ENCODE measurements around the gene STUM.

Gene STUM

GRCh38 chr1:226640321-226641136, 92.0 kb downstream of the STUM start:
- no peak for DNase-seq

- no peak for DNase-seq
Measured at GRCh38 chr1:226641671-226642231, 93.2 kb downstream of the STUM start.

- DNase-seq, result no peak
Measured at GRCh38 chr1:226642421-226642820, 93.9 kb downstream of the STUM start.

DNA sequence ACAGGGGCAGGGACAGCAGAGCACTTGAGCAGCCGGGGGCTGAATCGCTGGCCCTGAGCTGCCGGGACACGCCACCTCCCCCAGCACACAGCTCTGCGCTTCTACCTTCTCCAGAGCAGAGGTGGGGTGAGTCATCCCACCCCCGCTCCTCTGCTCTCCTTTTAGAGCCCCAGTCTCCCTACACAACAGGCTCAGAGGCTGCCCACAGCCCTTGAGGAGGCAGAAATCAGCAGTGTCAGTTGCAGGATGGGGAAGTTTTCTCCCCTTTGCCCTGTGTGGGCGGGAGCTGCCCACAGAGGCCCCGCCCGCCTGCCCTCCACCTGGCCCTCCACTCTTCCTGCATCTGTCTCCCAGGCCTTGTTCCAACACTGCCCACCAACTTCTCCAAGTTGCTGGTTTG, 94.6 kb downstream of the STUM start:
- peak; percentile 85 to 94 (median 94) for DNase-seq

DNA sequence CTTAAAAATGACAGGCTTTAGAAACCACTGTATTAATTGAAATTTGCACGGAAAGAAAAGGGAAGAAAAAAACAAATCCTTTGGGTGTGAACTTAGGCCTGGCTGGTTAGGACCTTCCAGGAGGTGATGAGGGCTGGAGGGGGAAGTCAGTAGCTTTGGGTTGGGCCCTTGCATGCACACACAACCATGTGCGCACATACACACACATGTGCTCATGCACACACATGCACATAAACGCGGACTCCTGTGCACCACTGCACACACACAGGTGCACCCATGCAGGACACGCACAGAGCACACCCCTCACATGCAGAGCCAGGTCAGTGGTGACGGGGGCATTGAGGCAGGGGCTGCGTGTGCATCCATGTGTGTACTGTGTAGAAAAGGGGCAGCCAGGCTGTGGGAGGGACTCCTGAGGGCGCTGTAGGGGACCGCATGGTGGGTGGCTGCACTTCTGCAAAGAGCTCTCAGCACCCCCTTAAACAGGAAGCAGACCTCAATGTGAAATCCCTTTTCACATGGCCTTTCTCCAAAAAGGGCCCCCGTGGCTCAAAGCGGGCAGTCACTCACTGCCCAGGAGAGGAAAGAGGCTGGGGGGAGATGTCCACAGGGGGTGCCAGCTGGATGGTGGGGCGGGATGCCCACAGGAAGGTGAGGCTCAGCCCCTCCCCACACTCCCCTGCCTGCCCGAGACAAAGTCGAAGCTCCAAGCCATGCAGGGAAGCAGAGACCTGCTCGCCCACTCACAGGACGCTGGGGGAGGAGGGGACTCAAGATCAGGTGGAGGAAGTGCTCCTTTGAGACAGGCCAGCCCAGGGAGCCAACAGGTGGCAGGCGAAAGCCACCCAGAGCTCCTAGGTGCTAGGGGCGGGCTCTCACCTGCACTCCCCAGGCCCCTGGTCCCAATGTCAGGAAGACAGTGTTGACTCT, 95.3 kb downstream of the STUM start:
- DNase-seq, result peak; percentile 80 to 92 (median 88)

DNA sequence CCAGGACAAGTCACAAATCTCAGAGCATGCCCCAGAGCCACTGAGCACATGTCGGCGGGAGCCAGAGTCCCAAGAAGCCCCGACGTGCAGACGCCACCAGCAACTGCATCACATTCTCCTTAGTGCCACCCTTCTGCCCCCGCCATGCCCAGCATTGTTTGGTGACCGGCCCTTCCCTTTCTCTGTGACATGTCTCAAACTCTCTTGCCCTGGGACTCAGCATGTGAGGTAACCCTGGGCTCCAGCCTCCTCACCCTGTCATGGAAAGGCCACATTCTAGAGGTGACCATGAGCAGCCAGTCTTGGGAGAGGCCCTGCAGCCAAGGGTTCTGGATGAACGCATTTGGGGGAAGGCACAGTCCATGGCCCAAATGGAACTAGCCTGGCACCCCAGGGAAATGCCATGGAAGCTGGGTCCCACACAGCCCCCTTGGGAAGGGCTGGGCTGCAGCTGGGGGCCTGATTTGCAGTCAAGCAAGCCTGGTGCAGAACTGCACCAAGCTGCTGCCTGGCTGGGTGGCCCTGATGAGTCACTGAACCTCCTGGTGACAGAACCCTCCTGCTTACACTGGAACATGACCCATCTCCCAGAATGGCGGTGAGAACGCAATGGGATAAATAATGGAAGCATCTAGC, 96.1 kb downstream of the STUM start:
- DNase-seq, result peak in 3 of 4 experiments; percentile 50 to 60 (median 58)

- no peak for DNase-seq
Measured at GRCh38 chr1:226645279-226645976, 96.9 kb downstream of the STUM start.

- DNase-seq, result no peak
Measured at GRCh38 chr1:226646026-226646869, 97.7 kb downstream of the STUM start.

GRCh38 chr1:226646870-226647449, 98.4 kb downstream of the STUM start:
- no peak for DNase-seq

GRCh38 chr1:226647719-226648118, 99.2 kb downstream of the STUM start:
- no peak for DNase-seq

GRCh38 chr1:226648421-226648820, 99.9 kb downstream of the STUM start:
- no peak for DNase-seq

GRCh38 chr1:226649244-226649643, 100.7 kb downstream of the STUM start:
- no peak for DNase-seq

DNA sequence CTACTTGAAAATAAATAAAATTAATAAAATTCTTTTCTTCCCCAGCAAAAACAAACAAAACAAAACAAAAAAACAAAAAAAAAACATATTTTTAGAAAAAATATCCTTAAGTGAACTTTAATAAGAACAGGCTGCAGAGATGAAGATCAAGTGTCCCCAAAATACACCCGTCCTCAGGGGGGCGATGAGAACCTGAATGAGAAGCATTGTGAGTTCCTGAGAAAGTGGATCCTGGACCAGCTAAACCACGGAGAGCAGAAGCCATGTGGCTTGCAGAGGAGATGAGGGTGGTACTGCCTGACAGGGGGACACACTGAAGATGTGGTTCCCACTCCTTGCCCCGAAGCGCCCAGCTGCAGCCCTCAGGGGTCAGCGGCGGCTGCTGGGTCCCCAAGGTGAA, 101.2 kb downstream of the STUM start:
- peak in 3 of 4 experiments; percentile 41 to 50 (median 47) for DNase-seq

DNA sequence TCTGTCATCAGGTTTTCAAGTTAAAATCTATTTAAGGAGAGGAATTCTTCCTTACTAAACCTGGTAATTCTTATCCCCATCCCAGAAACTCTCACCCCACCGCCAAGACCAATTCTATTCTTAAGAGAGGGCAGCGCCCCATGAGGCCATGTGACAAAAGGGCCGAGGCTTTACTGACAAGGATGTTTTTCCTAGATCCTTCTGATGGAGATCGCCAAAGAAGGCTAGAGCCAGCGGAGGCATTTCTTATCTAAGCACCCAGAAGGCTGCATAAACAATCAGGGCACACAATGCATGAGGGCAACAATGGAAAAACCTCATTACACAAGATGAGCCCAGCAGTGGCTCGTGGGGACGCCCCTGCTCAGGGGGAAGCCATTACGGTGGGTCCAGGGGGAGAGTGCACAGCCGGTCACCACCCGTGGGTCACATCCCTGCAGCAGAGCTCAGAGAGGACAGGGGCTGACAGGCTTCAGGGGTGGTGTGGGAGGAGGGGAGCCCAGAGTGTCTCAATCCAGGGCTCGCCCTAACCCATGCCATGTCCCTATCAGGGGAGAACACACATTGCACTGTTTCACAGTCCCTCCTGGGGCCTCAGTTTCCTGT, 101.8 kb downstream of the STUM start:
- DNase-seq, result no peak

DNA sequence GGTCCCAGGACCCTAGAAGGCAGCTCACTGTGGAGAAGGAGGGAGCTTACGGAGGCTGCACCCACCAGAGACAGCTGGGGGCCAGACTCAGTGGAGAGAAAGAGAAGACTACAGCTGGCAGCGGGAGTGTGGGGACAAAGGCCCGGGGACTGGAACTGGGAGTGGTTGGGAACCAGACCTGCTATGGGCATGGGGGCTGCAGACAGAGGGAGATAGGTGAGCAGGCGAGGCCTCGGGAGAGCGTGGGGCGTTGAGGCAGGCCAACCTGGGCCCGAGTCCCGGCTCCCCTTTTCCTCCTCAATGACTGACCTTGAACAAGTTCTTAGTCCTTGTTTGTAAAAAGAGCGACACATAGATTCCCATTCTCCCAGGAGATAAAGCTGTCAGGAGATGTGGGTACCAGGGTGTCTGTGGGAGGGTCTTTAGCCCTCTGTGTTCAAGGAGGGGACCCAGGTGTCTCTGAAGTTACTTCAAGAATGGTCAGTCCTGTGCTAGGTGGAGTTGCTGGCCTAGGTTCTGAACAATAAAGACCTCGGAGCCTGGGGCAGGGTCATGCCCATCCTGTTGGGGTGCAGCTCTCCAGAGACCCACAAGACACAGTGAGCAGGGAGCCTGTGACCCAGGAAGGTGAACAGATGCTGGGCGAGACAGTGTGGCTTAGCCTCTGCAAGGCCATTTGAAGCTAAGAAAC, 102.6 kb downstream of the STUM start:
- DNase-seq, result no peak

DNA sequence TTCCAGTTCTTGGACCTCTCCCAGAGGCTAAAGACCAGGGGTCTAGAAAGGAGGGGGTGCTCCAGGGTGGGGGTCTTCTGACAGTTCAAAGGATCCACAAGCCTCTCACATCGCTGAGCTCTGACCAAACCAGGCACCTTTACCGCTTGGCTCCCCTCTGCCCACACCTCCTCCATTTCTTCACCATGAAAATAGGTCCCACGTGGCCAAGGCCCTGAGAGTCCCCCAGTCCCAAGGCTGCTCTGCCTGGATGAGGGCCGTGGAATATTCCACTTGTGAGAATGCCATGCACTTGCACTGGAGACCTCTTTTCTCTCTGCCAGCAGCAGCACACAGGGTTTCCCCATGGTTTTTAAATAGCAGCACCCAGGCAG, 103.2 kb downstream of the STUM start:
- DNase-seq, result no peak

DNA sequence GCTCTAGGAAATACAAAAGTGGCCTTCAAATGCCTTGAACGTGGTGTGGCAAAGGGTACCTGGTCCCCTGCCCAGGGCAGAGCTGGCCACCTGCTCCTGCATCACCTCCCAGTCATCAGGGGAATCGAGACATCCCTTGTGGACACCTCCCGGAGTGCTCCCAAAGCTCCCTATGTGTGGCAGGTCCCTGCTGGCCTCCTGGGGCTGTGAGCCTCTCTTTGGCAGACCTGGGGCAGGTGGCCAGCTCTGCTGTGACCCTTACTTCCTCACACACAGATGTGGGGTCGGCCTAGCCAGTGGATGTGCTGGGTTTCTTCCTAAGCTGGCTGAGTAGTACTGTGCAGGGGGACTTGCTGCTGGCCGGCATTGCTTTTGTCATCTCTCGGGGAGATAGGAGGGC, 104.0 kb downstream of the STUM start:
- no peak for DNase-seq

GRCh38 chr1:226653311-226653921, 104.9 kb downstream of the STUM start:
- DNase-seq, result no peak

DNA sequence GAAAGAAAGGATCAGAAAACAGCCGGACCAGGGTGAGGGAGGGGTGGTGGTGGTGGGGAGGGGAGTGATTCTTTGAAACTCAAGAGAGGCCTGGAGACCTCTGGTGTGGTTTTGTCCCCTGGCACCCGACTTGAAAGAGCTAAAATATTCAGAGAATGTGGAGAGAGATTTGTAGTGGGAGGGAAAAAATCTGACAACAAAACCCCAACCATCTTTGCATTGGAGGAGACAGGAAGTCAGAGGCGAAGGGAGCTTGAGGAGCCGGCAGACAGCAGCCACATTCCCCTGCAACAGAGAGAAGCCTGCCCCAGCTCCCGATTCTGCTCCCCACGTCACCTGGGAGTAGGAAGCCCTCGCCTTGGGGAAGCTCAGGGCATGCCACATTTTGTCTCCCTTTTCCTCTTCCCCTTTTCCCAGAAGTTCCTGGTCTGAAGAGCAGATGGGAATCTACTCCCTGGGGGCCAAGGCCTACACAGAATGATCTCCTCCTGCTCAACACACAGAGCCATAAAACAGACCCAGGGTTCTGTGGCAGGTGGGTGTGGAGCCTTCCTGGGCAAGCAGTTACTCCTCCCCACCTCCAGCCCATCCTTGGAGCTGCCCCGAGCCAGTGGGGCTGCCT, 105.6 kb downstream of the STUM start:
- peak in 1 of 4 experiments; percentile 43 for DNase-seq
